ENCODE measurements around the gene GNAQ. TPM values are rescaled to one million over a fixed set of nuclear protein-coding genes. Genes with fewer than 3 reads are reported as not detected.

Gene GNAQ
- total RNA-seq, 1 experiment from 2014 or later: 48.6 TPM

DNA sequence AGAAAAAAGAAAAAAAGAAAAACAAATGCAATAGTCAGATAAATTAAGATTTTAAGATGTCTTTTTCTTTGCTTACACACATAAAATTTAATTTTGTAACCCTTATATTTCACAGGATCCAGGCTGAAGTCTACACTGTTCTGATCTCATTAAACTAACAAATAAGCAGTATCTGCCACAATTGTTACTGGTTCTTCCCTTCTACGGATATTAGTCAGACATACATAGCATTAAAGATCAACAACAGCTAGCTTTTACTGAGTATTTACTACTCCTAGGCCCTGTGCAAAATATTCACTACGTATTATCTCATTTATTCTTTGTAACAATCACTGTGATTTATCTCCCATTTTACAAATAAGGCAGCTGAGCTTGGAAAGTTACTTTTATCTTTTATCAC, 34.9 kb downstream of the GNAQ start:
- H3K79me2 ChIP-seq (ENCODE audit: insufficient read depth, low read length): no peaks in the 10 kb centered on the region; the same call in 1 of the 2 replicates
- DNase-seq: no peak
- TF ChIP-seq CTCF (conservative IDR thresholded peaks at IDR 0.05): no peak

More for the DNA sequence above, 34.9 kb downstream of the GNAQ start:
- H3K79me1 ChIP-seq (ENCODE audit: insufficient read depth, low read depth, low read length, poor library complexity, severe bottlenecking): no peaks in the 10 kb centered on the region
- H2BK15ac ChIP-seq (ENCODE audit: low read depth, low read length): no peak overlapping the region
- H2BK20ac ChIP-seq (ENCODE audit: low read depth, low read length, poor library complexity, severe bottlenecking): no peak overlapping the region
- no peak overlapping the region for H2BK12ac ChIP-seq (ENCODE audit: insufficient read length, low read depth, low read length)
- no peak overlapping the region for H2BK5ac ChIP-seq (ENCODE audit: insufficient read length, low read length)
- no peak overlapping the region for H3K4me2 ChIP-seq (ENCODE audit: insufficient read depth, insufficient read length, low read length)
- Mint-ChIP-seq H3K9me3 (peaks cover 0 to 3% of the 10 kb centered on the region in 2 experiments; a peak in 1 of 5 replicates), H3K27me3 (ENCODE audit: low read depth) (no peaks in the 10 kb centered on the region), H3K4me1 (peaks cover 4 to 15% of the 10 kb centered on the region in 2 experiments), H3K4me3 (no peak overlapping the region), H3K27ac (peak overlapping the region in 1 of 3 experiments; percentile 89; a peak in 1 of 7 replicates), H3K36me3 (ENCODE audit: insufficient read depth in 1 of 3, low read depth in 3 of 3) (peaks cover 3 to 6% (median 4%) of the 10 kb centered on the region in 3 experiments)
- no peak overlapping the region for H3T11ph ChIP-seq (ENCODE audit: low read length)
- H4K8ac ChIP-seq (replicated peaks; ENCODE audit: insufficient read length, low read depth, low read length): no peak overlapping the region
- no peak overlapping the region for H3K18ac ChIP-seq (ENCODE audit: insufficient read length, low read depth, low read length)
- H4K5ac ChIP-seq (ENCODE audit: insufficient read length, low read depth, low read length): no peak overlapping the region
- no peaks in the 10 kb centered on the region for H3K27me3 ChIP-seq (ENCODE audit: insufficient read depth, low read length)
- no peak overlapping the region for H3K27ac ChIP-seq (ENCODE audit: insufficient read length, low read depth, low read length)
- no peak overlapping the region for H3K14ac ChIP-seq (ENCODE audit: insufficient read depth, low read length)
- H2AFZ ChIP-seq (ENCODE audit: low read length): no peak overlapping the region
- no CpG with 5 or more reads among the region's 2 CpGs for WGBS (ENCODE audit: extremely low coverage, insufficient read length, low lambda C conversion rate)
- H3K23me2 ChIP-seq (ENCODE audit: insufficient read length, low read depth, low read length, poor library complexity, severe bottlenecking): no peaks in the 10 kb centered on the region
- H4K91ac ChIP-seq (ENCODE audit: insufficient read length, low read depth, low read length): no peak overlapping the region
- H2AK5ac ChIP-seq (ENCODE audit: insufficient read length, low read length): no peak overlapping the region
- no peaks in the 10 kb centered on the region for H3K9me3 ChIP-seq (ENCODE audit: control insufficient read depth, low read depth, low read length)
- H3K23ac ChIP-seq (ENCODE audit: insufficient read length, low read depth, low read length): no peak overlapping the region
- H3K4ac ChIP-seq (ENCODE audit: low read depth, low read length): no peak overlapping the region
- no peaks in the 10 kb centered on the region for H3K4me1 ChIP-seq (ENCODE audit: insufficient read depth, low read length)
- no peaks in the 10 kb centered on the region for H4K20me1 ChIP-seq (ENCODE audit: control insufficient read depth, insufficient read depth, insufficient read length)
- no peak overlapping the region for H3K56ac ChIP-seq (ENCODE audit: insufficient read length, low read depth, low read length)
- H3K9ac ChIP-seq (ENCODE audit: extremely low read depth, insufficient read length, low read length): no peak overlapping the region
- no peak overlapping the region for H2BK120ac ChIP-seq (ENCODE audit: low read depth, low read length, poor library complexity, severe bottlenecking)
